GM12878 (cell line): ENCODE data around the gene CFAP99. TPM values are rescaled to one million over a fixed set of nuclear protein-coding genes. Genes with fewer than 3 reads are reported as not detected.

Experiments used
- ATAC-seq: fragments of 200-7000 bp; cut with Tn5 transposase; 3 replicates; pipeline ENCODE4 v1.9.1; 2020; ENCODE audit warnings: mild to moderate bottlenecking, moderate library complexity
- BruUV-seq: library from RNA; stranded (reverse); fragments of 400-500 nt; replicated peaks from 2 replicates; lab custom pipeline; 2021; lab: Mats Ljungman, UMichigan
- CTCF ChIA-PET: fragments of 300-600 bp; sonication (Branson Sonifier 250); formaldehyde crosslinking; extraction: SDS; loops from one replicate; lab custom pipeline; 2021; ENCODE audit warnings: inconsistent platforms; lab: Yijun Ruan, JAX
- POLR2A ChIA-PET: fragments of 350-600 bp; formaldehyde crosslinking; extraction: SDS; loops from one replicate; lab custom pipeline; 2021; ENCODE audit warnings: inconsistent platforms; lab: Charles Lee
- RAD21 ChIA-PET: fragments of 300-600 bp; sonication (Branson Sonifier 250); formaldehyde crosslinking; loops from one replicate; lab custom pipeline; 2023; ENCODE audit warnings: antibody characterized with exemption; ENCODE audit not compliant: unreplicated experiment; lab: Charles Lee
- SMC1A ChIA-PET: fragments of 300-600 bp; sonication (Branson Sonifier 250); formaldehyde crosslinking; loops from one replicate; lab custom pipeline; 2023; ENCODE audit not compliant: unreplicated experiment, uncharacterized antibody; lab: Charles Lee
- DNase-seq: peaks from one replicate; pipeline ENCODE4 v3.0.0-alpha.2; 2011; ENCODE audit warnings: low read depth, low spot score
- FAIRE-seq: peaks from 3 replicates; lab custom pipeline; 2011; peaks lifted over from hg19 to GRCh38; lab: Jason Lieb, UNC
- H2AFZ ChIP-seq: 2 replicates; pipeline ENCODE4 v1.6.0; 2011; ENCODE audit warnings: low read depth, low read length, control low read depth; ENCODE audit not compliant: control insufficient read depth
- H3K27ac ChIP-seq: 2 replicates; pipeline ENCODE4 v1.5.1; 2011; ENCODE audit warnings: control low read depth; ENCODE audit not compliant: control insufficient read depth, insufficient read depth
- H3K27me3 ChIP-seq, 2 experiments: replicated peaks in 1 of 2; 2 replicates each; pipeline versions ENCODE4 v1.6.0 to v1.6.1; 2011; ENCODE audit warnings: low read length in 1 of 2; ENCODE audit not compliant: control insufficient read depth in 2 of 2, insufficient read depth in 2 of 2
- H3K36me3 ChIP-seq, 2 experiments: 2 replicates each; pipeline ENCODE4 v1.5.1; 2011; ENCODE audit warnings: low read length in 1 of 2; ENCODE audit not compliant: control insufficient read depth in 2 of 2, insufficient read depth in 2 of 2
- H3K4me1 ChIP-seq: 2 replicates; pipeline ENCODE4 v1.6.1; 2011; ENCODE audit warnings: mild to moderate bottlenecking, low read length, moderate library complexity, mixed read lengths; ENCODE audit not compliant: control insufficient read depth, insufficient read depth
- H3K4me2 ChIP-seq: 2 replicates; pipeline ENCODE4 v1.6.0; 2011; ENCODE audit warnings: control low read depth; ENCODE audit not compliant: control insufficient read depth, insufficient read depth
- H3K4me3 ChIP-seq: fragments of 200-600 bp; sonication (generic); 2 replicates; pipeline ENCODE4 v1.5.1; 2016
- H3K79me2 ChIP-seq: 2 replicates; pipeline ENCODE4 v1.6.0; 2011; ENCODE audit warnings: low read length; ENCODE audit not compliant: control insufficient read depth, insufficient read depth
- H3K9ac ChIP-seq: 2 replicates; pipeline ENCODE4 v1.8.0; 2011; ENCODE audit warnings: low read length, control low read depth, mixed read lengths; ENCODE audit not compliant: control insufficient read depth, insufficient read depth
- H3K9me3 ChIP-seq: replicated peaks from 3 replicates; pipeline ENCODE4 v1.5.1; 2011; ENCODE audit warnings: mild to moderate bottlenecking, low read length; ENCODE audit not compliant: control insufficient read depth, insufficient read depth
- H4K20me1 ChIP-seq: 2 replicates; pipeline ENCODE4 v1.6.0; 2011; ENCODE audit not compliant: control insufficient read depth, insufficient read depth
- CBX5 ChIP-seq: sonication (generic); IDR thresholded peaks from 2 replicates; pipeline ENCODE4 v1.6.1; 2016; ENCODE audit warnings: low read depth, moderate library complexity, mild to moderate bottlenecking, inconsistent platforms
- JUND ChIP-seq: IDR thresholded peaks from 2 replicates; pipeline ENCODE4 v1.6.1; 2012; ENCODE audit warnings: low read depth, mild to moderate bottlenecking, low read length, improper control_type of control experiment, moderate library complexity
- MXI1 ChIP-seq: fragments of 150-350 bp; IDR thresholded peaks from 2 replicates; pipeline ENCODE4 v1.6.1; 2011; ENCODE audit warnings: low read depth, mild to moderate bottlenecking, inconsistent platforms, low read length, improper control_type of control experiment
- NFXL1 ChIP-seq: fragments of 450-650 bp; IDR thresholded peaks from 2 replicates; pipeline ENCODE4 v1.6.1; 2017; ENCODE audit warnings: antibody characterized with exemption, mild to moderate bottlenecking, borderline replicate concordance
- SIX5 ChIP-seq: IDR thresholded peaks from 2 replicates; pipeline ENCODE4 v1.6.1; 2011; ENCODE audit warnings: mild to moderate bottlenecking, low read depth, low read length, moderate library complexity; ENCODE audit not compliant: severe bottlenecking
- SP1 ChIP-seq: IDR thresholded peaks from one replicate; pipeline ENCODE4 v1.6.1; 2011; ENCODE audit warnings: low read depth, low read length
- TCF12 ChIP-seq: IDR thresholded peaks from 2 replicates; pipeline ENCODE4 v1.6.1; 2011; ENCODE audit warnings: low read depth, mild to moderate bottlenecking, low read length
- ZBED1 ChIP-seq: IDR thresholded peaks from 2 replicates; pipeline ENCODE4 v1.6.1; 2016; ENCODE audit warnings: borderline replicate concordance
- ZNF217 ChIP-seq: fragments of 450-650 bp; IDR thresholded peaks from 2 replicates; pipeline ENCODE4 v1.6.1; 2017; ENCODE audit warnings: antibody characterized with exemption, mild to moderate bottlenecking
- ZSCAN29 ChIP-seq: fragments of 450-650 bp; IDR thresholded peaks from 2 replicates; pipeline ENCODE4 v1.6.1; 2017; ENCODE audit warnings: mild to moderate bottlenecking, moderate library complexity
- whole genome bisulfite sequencing: methylation state at CpG from one replicate; pipeline ENCODE4 v1.1.6; 2016; ENCODE audit warnings: low lambda C conversion rate; ENCODE audit not compliant: insufficient replicate concordance, insufficient coverage; ENCODE audit errors: missing lambda C conversion rate; 5-methylcytosine and 5-hydroxymethylcytosine counted together
- in situ Hi-C: fragments of 300-500 bp; cut with MboI; formaldehyde crosslinking; loops from 9 replicates; pipeline ENCODE4 v1.14.3; 2018; ENCODE audit warnings: mixed read lengths
- intact Hi-C: fragments of 100-400 bp; cut with micrococcal nuclease; formaldehyde crosslinking; loops from one replicate; pipeline ENCODE4 v1.14.2; 2022; ENCODE audit not compliant: unreplicated experiment
- polyA plus RNA-seq, 11 experiments: library from polyadenylated mRNA; depleted of rRNA in 4 of 11; unstranded in 6 of 11; stranded (reverse) in 5 of 11; fragments of >200 nt; fragmentation: Nextera tagmentation in 4 of 11; fragmentation: Illumina TruSeq in 1 of 11; extraction: Ambion mirVana in 4 of 11; extraction: Trizol in 1 of 11; gene quantifications; 1 replicate in 1 of 11; 2 replicates in 10 of 11; pipeline versions ENCODE4 v1.2.1 to v1.2.3, GENCODE V29; 2011 to 2016; ENCODE audit warnings: inconsistent platforms in 2 of 11, missing spikeins in 2 of 11, low read depth in 1 of 11
- total RNA-seq, 4 experiments: library from RNA; depleted of rRNA in 3 of 4; stranded (reverse); fragments of >200 nt in 3 of 4; fragmentation: Illumina TruSeq in 1 of 4; extraction: Trizol in 1 of 4; gene quantifications; 2 replicates each; pipeline versions ENCODE4 v1.2.1 to v1.2.3, GENCODE V29; 2013 to 2021
- TF ChIP-seq, protein P1 (sequence below): fragments of 450-650 bp; formaldehyde crosslinking; IDR thresholded peaks from 2 replicates; pipeline ENCODE4 v1.4.0; 2020; ENCODE audit warnings: mild to moderate bottlenecking, moderate library complexity
- TF ChIP-seq, protein P2 (sequence below): IDR thresholded peaks from 2 replicates; pipeline ENCODE4 v1.6.1; 2011; ENCODE audit warnings: borderline replicate concordance, low read depth, mild to moderate bottlenecking, moderate library complexity, mixed read lengths, low read length; ENCODE audit not compliant: insufficient read depth; ENCODE audit errors: extremely low read length
- TF ChIP-seq, protein P3 (sequence below): fragments of 450-650 bp; IDR thresholded peaks from 2 replicates; pipeline ENCODE4 v1.6.1; 2017; ENCODE audit warnings: borderline replicate concordance
- TF ChIP-seq, protein P4 (sequence below): fragments of 450-650 bp; IDR thresholded peaks from 2 replicates; pipeline ENCODE4 v1.6.1; 2017; ENCODE audit warnings: low read depth, mild to moderate bottlenecking, moderate library complexity
- TF ChIP-seq, protein P5 (sequence below): fragments of 450-650 bp; IDR thresholded peaks from 2 replicates; pipeline ENCODE4 v1.6.1; 2014; ENCODE audit warnings: mild to moderate bottlenecking

Gene CFAP99
- total and polyA plus RNA-seq, 10 of the 15 experiments (the other 5 are each of a cell fraction or from before 2014, with no cell fraction given): not detected

DNA sequence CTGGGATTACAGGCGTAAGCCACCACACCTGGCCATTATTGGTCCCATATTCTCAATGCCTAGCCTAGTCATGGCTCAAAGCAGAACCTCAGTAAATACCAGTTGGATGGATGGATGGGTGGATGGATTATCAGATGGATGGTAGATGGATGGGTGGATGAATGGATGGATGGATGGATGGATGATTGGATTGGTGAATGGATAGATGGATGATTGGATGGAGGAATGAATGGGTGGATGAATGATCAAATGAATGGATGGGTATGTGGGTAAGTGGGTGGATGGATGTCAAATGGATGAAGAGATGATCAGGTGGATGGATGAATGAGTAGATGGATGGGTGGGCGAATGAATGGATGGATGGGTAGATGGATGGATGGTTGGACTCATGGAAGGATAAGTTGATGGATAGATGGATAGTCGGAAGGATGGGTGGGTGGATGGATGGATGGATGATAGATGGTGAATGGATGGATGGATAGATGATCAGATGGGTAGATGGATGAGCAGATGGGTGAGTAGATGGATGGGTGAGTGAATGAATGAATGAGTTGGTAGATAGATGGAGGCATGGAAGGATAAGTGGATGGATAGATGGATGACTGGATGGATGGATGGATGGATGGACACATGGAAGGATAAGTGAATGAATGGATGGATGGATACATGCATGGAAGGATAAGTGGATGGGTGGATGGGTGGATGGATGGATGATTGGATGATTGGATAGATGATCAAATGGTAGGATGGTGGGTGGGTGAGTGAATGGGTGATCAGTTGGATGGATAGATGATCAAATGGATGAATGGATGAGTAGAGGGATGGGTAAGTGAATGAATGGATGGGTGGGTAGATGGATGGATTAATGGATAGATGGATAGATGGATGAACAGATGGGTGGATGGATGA, 28.2 kb downstream of the CFAP99 start:
- intact Hi-C loops: no loop called here
- H3K79me2 ChIP-seq: no peaks in the 10 kb centered on the region
- TF ChIP-seq, protein P1, sequence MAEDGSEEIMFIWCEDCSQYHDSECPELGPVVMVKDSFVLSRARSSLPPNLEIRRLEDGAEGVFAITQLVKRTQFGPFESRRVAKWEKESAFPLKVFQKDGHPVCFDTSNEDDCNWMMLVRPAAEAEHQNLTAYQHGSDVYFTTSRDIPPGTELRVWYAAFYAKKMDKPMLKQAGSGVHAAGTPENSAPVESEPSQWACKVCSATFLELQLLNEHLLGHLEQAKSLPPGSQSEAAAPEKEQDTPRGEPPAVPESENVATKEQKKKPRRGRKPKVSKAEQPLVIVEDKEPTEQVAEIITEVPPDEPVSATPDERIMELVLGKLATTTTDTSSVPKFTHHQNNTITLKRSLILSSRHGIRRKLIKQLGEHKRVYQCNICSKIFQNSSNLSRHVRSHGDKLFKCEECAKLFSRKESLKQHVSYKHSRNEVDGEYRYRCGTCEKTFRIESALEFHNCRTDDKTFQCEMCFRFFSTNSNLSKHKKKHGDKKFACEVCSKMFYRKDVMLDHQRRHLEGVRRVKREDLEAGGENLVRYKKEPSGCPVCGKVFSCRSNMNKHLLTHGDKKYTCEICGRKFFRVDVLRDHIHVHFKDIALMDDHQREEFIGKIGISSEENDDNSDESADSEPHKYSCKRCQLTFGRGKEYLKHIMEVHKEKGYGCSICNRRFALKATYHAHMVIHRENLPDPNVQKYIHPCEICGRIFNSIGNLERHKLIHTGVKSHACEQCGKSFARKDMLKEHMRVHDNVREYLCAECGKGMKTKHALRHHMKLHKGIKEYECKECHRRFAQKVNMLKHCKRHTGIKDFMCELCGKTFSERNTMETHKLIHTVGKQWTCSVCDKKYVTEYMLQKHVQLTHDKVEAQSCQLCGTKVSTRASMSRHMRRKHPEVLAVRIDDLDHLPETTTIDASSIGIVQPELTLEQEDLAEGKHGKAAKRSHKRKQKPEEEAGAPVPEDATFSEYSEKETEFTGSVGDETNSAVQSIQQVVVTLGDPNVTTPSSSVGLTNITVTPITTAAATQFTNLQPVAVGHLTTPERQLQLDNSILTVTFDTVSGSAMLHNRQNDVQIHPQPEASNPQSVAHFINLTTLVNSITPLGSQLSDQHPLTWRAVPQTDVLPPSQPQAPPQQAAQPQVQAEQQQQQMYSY (CRISPR knock-in tag): no peak
- TF ChIP-seq ZNF217 (no peak), SIX5 (no peak), MXI1 (no peak), ZBED1 (no peak), NFXL1 (no peak), CBX5 (no peak), TCF12 (no peak), ZSCAN29 (no peak), SP1 (no peak), JUND (no peak)
- TF ChIP-seq, protein P2, sequence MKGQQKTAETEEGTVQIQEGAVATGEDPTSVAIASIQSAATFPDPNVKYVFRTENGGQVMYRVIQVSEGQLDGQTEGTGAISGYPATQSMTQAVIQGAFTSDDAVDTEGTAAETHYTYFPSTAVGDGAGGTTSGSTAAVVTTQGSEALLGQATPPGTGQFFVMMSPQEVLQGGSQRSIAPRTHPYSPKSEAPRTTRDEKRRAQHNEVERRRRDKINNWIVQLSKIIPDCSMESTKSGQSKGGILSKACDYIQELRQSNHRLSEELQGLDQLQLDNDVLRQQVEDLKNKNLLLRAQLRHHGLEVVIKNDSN: no peak
- TF ChIP-seq, protein P3, sequence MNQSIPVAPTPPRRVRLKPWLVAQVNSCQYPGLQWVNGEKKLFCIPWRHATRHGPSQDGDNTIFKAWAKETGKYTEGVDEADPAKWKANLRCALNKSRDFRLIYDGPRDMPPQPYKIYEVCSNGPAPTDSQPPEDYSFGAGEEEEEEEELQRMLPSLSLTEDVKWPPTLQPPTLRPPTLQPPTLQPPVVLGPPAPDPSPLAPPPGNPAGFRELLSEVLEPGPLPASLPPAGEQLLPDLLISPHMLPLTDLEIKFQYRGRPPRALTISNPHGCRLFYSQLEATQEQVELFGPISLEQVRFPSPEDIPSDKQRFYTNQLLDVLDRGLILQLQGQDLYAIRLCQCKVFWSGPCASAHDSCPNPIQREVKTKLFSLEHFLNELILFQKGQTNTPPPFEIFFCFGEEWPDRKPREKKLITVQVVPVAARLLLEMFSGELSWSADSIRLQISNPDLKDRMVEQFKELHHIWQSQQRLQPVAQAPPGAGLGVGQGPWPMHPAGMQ: no peak
- TF ChIP-seq, protein P4, sequence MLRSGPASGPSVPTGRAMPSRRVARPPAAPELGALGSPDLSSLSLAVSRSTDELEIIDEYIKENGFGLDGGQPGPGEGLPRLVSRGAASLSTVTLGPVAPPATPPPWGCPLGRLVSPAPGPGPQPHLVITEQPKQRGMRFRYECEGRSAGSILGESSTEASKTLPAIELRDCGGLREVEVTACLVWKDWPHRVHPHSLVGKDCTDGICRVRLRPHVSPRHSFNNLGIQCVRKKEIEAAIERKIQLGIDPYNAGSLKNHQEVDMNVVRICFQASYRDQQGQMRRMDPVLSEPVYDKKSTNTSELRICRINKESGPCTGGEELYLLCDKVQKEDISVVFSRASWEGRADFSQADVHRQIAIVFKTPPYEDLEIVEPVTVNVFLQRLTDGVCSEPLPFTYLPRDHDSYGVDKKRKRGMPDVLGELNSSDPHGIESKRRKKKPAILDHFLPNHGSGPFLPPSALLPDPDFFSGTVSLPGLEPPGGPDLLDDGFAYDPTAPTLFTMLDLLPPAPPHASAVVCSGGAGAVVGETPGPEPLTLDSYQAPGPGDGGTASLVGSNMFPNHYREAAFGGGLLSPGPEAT: no peak
- TF ChIP-seq, protein P5, sequence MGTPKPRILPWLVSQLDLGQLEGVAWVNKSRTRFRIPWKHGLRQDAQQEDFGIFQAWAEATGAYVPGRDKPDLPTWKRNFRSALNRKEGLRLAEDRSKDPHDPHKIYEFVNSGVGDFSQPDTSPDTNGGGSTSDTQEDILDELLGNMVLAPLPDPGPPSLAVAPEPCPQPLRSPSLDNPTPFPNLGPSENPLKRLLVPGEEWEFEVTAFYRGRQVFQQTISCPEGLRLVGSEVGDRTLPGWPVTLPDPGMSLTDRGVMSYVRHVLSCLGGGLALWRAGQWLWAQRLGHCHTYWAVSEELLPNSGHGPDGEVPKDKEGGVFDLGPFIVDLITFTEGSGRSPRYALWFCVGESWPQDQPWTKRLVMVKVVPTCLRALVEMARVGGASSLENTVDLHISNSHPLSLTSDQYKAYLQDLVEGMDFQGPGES: no peak
- H3K9me3 ChIP-seq: no peaks in the 10 kb centered on the region
- 16% methylated on average over 3 of the region's 3 CpGs for WGBS
- H3K9ac ChIP-seq: no peak overlapping the region
- RAD21 ChIA-PET: no interaction called here
- ATAC-seq (no peak), DNase-seq (no peak), FAIRE-seq (no peak)
- no TSS peak for BruUV-seq
- CTCF ChIA-PET: no interaction called here
- H3K27ac ChIP-seq: no peak overlapping the region
- H4K20me1 ChIP-seq: no peaks in the 10 kb centered on the region
- no peaks in the 10 kb centered on the region for H3K36me3 ChIP-seq
- no peaks in the 10 kb centered on the region; a peak in 2 of 4 replicates for H3K27me3 ChIP-seq
- SMC1A ChIA-PET: no interaction called here
- no peak overlapping the region for H3K4me3 ChIP-seq
- H2AFZ ChIP-seq: no peak overlapping the region
- in situ Hi-C loops: no loop called here
- no peaks in the 10 kb centered on the region for H3K4me1 ChIP-seq
- no peak overlapping the region for H3K4me2 ChIP-seq
- POLR2A ChIA-PET: no interaction called here
